HepG2 (cell line): ENCODE results near the gene SLC35D2. TPM values are rescaled to one million over a fixed set of nuclear protein-coding genes. Genes with fewer than 3 reads are reported as not detected.

Source experiments
- ARHGAP35 ChIP-seq: sonication (generic); formaldehyde crosslinking; IDR thresholded peaks from 2 replicates; pipeline ENCODE4 v1.9.0; 2022; ENCODE audit warnings: mild to moderate bottlenecking, inconsistent platforms, moderate library complexity, missing genetic modification reagents, borderline replicate concordance
- CREB1 ChIP-seq, 2 experiments: fragments of 450-650 bp in 1 of 2; IDR thresholded peaks; 2 replicates each; pipeline ENCODE4 v1.6.1; 2016 to 2017; ENCODE audit warnings: control low read depth in 1 of 2, mild to moderate bottlenecking in 1 of 2, missing compliant biosample characterization in 1 of 2, missing genetic modification characterization in 1 of 2
- GABPB1 ChIP-seq: IDR thresholded peaks from 2 replicates; pipeline ENCODE4 v1.6.1; 2016; ENCODE audit warnings: mild to moderate bottlenecking, missing genetic modification reagents, moderate library complexity, missing compliant biosample characterization
- KAT7 ChIP-seq: IDR thresholded peaks from 2 replicates; pipeline ENCODE4 v1.6.1; 2018; ENCODE audit warnings: borderline replicate concordance, missing compliant biosample characterization
- KDM5B ChIP-seq: sonication (generic); formaldehyde crosslinking; IDR thresholded peaks from 2 replicates; pipeline ENCODE4 v1.4.0; 2020; ENCODE audit warnings: missing genetic modification reagents, mild to moderate bottlenecking, borderline replicate concordance
- POLR2AphosphoS5 ChIP-seq: IDR thresholded peaks from 2 replicates; pipeline ENCODE4 v1.6.1; 2012; ENCODE audit warnings: low read depth, low read length
- RFXANK ChIP-seq: IDR thresholded peaks from 2 replicates; pipeline ENCODE4 v1.6.1; 2016
- SOX13 ChIP-seq, 3 experiments: fragments of 450-650 bp in 1 of 3; sonication (generic) in 1 of 3; formaldehyde crosslinking in 1 of 3; IDR thresholded peaks in 2 of 3; conservative IDR thresholded peaks in 1 of 3; 2 replicates each; pipeline versions ENCODE4 v1.5.0 to v1.6.1; 2016 to 2020; ENCODE audit warnings: antibody characterized with exemption in 1 of 3, mild to moderate bottlenecking in 1 of 3, missing compliant biosample characterization in 1 of 3, missing genetic modification reagents in 1 of 3, moderate library complexity in 1 of 3
- ZFP1 ChIP-seq: IDR thresholded peaks from 2 replicates; pipeline ENCODE4 v1.6.1; 2016
- ZFY ChIP-seq: sonication (generic); formaldehyde crosslinking; IDR thresholded peaks from 2 replicates; pipeline ENCODE4 v1.4.0; 2020; ENCODE audit warnings: missing genetic modification reagents
- ZNF20 ChIP-seq: sonication (generic); formaldehyde crosslinking; IDR thresholded peaks from 2 replicates; pipeline ENCODE4 v1.4.0; 2020; ENCODE audit warnings: mild to moderate bottlenecking, moderate library complexity, missing genetic modification reagents
- ZNF335 ChIP-seq: sonication (generic); formaldehyde crosslinking; IDR thresholded peaks from 2 replicates; pipeline ENCODE4 v1.4.0; 2020; ENCODE audit warnings: missing genetic modification reagents
- ZNF563 ChIP-seq: sonication (generic); formaldehyde crosslinking; IDR thresholded peaks from 2 replicates; pipeline ENCODE4 v1.8.0; 2022; ENCODE audit warnings: mild to moderate bottlenecking, moderate library complexity, missing genetic modification reagents
- polyA plus RNA-seq, 8 experiments: library from polyadenylated mRNA; depleted of rRNA in 3 of 8; stranded (reverse) in 7 of 8; unstranded in 1 of 8; fragments of >200 nt; fragmentation: Illumina TruSeq in 4 of 8; extraction: Trizol in 4 of 8; gene quantifications; 2 replicates each; pipeline versions ENCODE4 v1.2.1 to v1.2.3, GENCODE V29; 2011 to 2016; ENCODE audit warnings: low read depth in 4 of 8, missing spikeins in 1 of 8, mixed read lengths in 1 of 8; ENCODE audit not compliant: insufficient read depth in 1 of 8
- total RNA-seq, 5 experiments: library from RNA; depleted of rRNA; stranded (reverse); fragments of >200 nt; fragmentation: Illumina TruSeq; extraction: Trizol; gene quantifications; 2 replicates each; pipeline ENCODE4 v1.2.3, GENCODE V29; 2016; ENCODE audit warnings: low read depth in 1 of 5
- TF ChIP-seq, protein P1 (sequence below): sonication (generic); formaldehyde crosslinking; conservative IDR thresholded peaks from 2 replicates; pipeline ENCODE4 v1.4.0; 2020; ENCODE audit warnings: mild to moderate bottlenecking, missing genetic modification reagents, moderate library complexity
- TF ChIP-seq, protein P2 (sequence below): sonication (generic); formaldehyde crosslinking; IDR thresholded peaks from 2 replicates; pipeline ENCODE4 v1.5.1; 2020; ENCODE audit warnings: missing genetic modification reagents, mild to moderate bottlenecking, borderline replicate concordance
- TF ChIP-seq, protein P3 (sequence below): sonication (generic); formaldehyde crosslinking; IDR thresholded peaks from 2 replicates; pipeline ENCODE4 v1.4.0; 2020; ENCODE audit warnings: mild to moderate bottlenecking, missing genetic modification reagents
- TF ChIP-seq, protein P4 (sequence below): IDR thresholded peaks from 2 replicates; pipeline ENCODE4 v1.6.1; 2016; ENCODE audit warnings: missing compliant biosample characterization, missing genetic modification reagents, borderline replicate concordance

Gene SLC35D2
- total and polyA plus RNA-seq, 2 of the 13 experiments (the other 11 are each of a cell fraction or from before 2014, with no cell fraction given), result 96.2 to 103 TPM

DNA sequence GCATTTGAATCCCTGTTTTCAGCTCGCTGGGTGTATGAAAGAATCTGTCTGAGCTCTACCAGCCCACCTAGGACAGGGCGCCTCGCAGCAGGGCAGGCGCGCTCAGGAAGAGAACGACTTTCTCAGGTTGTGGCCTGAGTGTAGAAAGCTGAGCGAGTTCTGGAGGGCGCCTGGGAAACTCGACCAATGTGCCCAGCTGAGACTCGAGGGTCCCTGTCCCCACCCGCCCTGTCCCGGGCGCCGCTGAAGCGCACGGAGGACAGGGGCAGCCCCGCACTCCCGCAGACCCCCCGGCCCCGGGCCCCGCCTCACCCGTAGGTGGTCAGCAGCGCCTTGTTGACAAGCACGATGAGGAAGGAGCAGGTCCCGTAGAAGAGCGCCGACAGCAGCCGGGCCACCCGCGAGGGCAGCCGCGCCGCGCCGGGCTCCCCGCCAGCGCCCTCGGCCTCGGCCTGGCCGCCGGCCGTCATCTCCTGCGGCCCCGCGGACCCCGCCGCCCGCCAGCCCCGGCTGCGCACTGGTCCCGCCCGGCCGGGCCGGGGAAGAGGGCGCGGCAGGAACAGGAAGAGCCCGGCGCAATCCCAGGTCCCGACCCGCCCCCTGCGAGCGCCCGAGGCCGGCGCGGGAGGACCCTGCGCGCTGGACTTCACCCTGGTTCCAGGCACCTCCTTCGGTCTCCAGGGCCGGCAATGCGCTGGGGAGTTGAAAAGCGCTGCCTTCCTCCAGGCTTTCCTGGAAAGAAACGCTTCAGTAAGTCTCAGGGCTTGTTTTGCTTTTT lies at the start of gene SLC35D2 (continued):
- TF ChIP-seq, protein P1, sequence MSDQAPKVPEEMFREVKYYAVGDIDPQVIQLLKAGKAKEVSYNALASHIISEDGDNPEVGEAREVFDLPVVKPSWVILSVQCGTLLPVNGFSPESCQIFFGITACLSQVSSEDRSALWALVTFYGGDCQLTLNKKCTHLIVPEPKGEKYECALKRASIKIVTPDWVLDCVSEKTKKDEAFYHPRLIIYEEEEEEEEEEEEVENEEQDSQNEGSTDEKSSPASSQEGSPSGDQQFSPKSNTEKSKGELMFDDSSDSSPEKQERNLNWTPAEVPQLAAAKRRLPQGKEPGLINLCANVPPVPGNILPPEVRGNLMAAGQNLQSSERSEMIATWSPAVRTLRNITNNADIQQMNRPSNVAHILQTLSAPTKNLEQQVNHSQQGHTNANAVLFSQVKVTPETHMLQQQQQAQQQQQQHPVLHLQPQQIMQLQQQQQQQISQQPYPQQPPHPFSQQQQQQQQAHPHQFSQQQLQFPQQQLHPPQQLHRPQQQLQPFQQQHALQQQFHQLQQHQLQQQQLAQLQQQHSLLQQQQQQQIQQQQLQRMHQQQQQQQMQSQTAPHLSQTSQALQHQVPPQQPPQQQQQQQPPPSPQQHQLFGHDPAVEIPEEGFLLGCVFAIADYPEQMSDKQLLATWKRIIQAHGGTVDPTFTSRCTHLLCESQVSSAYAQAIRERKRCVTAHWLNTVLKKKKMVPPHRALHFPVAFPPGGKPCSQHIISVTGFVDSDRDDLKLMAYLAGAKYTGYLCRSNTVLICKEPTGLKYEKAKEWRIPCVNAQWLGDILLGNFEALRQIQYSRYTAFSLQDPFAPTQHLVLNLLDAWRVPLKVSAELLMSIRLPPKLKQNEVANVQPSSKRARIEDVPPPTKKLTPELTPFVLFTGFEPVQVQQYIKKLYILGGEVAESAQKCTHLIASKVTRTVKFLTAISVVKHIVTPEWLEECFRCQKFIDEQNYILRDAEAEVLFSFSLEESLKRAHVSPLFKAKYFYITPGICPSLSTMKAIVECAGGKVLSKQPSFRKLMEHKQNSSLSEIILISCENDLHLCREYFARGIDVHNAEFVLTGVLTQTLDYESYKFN (CRISPR knock-in tag), result peak; percentile 53
- TF ChIP-seq POLR2AphosphoS5, result peak; percentile 82
- peak; percentile 26; the same call in 1 of the 2 replicates for TF ChIP-seq KDM5B (CRISPR knock-in tag)
- TF ChIP-seq, protein P2, sequence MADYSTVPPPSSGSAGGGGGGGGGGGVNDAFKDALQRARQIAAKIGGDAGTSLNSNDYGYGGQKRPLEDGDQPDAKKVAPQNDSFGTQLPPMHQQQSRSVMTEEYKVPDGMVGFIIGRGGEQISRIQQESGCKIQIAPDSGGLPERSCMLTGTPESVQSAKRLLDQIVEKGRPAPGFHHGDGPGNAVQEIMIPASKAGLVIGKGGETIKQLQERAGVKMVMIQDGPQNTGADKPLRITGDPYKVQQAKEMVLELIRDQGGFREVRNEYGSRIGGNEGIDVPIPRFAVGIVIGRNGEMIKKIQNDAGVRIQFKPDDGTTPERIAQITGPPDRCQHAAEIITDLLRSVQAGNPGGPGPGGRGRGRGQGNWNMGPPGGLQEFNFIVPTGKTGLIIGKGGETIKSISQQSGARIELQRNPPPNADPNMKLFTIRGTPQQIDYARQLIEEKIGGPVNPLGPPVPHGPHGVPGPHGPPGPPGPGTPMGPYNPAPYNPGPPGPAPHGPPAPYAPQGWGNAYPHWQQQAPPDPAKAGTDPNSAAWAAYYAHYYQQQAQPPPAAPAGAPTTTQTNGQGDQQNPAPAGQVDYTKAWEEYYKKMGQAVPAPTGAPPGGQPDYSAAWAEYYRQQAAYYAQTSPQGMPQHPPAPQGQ (CRISPR knock-in tag), result no peak
- TF ChIP-seq CREB1 (IDR thresholded peaks at IDR 0.05), result no peak
- TF ChIP-seq CREB1 (CRISPR knock-in tag; IDR thresholded peaks at IDR 0.05), result no peak
- TF ChIP-seq SOX13 (IDR thresholded peaks at IDR 0.05), result no peak
- TF ChIP-seq SOX13 (CRISPR knock-in tag; conservative IDR thresholded peaks at IDR 0.05 in 1 of 2, IDR thresholded peaks at IDR 0.05 in 1 of 2), result peak in 1 of 2 experiments; percentile 57; a peak in 2 of 4 replicates
- TF ChIP-seq, protein P3, sequence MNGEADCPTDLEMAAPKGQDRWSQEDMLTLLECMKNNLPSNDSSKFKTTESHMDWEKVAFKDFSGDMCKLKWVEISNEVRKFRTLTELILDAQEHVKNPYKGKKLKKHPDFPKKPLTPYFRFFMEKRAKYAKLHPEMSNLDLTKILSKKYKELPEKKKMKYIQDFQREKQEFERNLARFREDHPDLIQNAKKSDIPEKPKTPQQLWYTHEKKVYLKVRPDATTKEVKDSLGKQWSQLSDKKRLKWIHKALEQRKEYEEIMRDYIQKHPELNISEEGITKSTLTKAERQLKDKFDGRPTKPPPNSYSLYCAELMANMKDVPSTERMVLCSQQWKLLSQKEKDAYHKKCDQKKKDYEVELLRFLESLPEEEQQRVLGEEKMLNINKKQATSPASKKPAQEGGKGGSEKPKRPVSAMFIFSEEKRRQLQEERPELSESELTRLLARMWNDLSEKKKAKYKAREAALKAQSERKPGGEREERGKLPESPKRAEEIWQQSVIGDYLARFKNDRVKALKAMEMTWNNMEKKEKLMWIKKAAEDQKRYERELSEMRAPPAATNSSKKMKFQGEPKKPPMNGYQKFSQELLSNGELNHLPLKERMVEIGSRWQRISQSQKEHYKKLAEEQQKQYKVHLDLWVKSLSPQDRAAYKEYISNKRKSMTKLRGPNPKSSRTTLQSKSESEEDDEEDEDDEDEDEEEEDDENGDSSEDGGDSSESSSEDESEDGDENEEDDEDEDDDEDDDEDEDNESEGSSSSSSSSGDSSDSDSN (CRISPR knock-in tag), result peak; percentile 88
- TF ChIP-seq ZNF335 (CRISPR knock-in tag), result no peak
- peak; percentile 46; the same call in 1 of the 2 replicates for TF ChIP-seq ZFY (CRISPR knock-in tag)
- TF ChIP-seq ZNF20 (CRISPR knock-in tag), result 0 out of 2 replicates have a peak, but pooled peaks have one; percentile 28
- TF ChIP-seq, protein P4, sequence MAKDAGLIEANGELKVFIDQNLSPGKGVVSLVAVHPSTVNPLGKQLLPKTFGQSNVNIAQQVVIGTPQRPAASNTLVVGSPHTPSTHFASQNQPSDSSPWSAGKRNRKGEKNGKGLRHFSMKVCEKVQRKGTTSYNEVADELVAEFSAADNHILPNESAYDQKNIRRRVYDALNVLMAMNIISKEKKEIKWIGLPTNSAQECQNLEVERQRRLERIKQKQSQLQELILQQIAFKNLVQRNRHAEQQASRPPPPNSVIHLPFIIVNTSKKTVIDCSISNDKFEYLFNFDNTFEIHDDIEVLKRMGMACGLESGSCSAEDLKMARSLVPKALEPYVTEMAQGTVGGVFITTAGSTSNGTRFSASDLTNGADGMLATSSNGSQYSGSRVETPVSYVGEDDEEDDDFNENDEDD (CRISPR knock-in tag), result peak; percentile 64; the same call in 1 of the 2 replicates
- TF ChIP-seq ZNF563, result peak; percentile 58; the same call in 1 of the 2 replicates
- TF ChIP-seq ZFP1 (CRISPR knock-in tag), result no peak
- TF ChIP-seq RFXANK (CRISPR knock-in tag), result no peak
- peak; percentile 65; the same call in 1 of the 2 replicates for TF ChIP-seq KAT7
- peak; percentile 83 for TF ChIP-seq GABPB1 (CRISPR knock-in tag)
- peak; percentile 22; the same call in 1 of the 2 replicates for TF ChIP-seq ARHGAP35 (CRISPR knock-in tag)
